Measurements from ENCODE around the gene SLCO2A1.

SLCO2A1 gene

DNA sequence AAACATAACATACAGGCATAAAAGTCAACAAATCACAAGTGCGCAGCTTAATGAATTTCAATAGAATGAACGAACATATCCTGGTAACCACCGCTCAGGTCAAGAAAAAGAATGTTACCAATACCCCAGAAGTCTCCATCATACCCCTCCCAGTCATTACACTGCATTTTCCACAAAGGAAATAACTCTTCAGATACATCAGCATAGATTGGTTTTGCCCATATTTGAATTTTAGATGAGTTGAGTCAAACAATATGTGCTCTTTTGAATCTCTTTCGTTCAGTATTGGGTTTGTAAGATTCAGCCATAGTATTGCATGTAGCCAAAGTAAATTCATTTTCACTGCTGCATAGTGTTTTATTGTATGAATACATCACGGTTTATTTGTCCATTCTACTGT, 127.9 kb downstream of the SLCO2A1 start (continued):
- TF ChIP-seq, protein P1, sequence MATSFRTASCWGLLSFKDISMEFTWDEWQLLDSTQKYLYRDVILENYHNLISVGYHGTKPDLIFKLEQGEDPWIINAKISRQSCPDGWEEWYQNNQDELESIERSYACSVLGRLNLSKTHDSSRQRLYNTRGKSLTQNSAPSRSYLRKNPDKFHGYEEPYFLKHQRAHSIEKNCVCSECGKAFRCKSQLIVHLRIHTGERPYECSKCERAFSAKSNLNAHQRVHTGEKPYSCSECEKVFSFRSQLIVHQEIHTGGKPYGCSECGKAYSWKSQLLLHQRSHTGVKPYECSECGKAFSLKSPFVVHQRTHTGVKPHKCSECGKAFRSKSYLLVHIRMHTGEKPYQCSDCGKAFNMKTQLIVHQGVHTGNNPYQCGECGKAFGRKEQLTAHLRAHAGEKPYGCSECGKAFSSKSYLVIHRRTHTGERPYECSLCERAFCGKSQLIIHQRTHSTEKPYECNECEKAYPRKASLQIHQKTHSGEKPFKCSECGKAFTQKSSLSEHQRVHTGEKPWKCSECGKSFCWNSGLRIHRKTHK (tag by site-specific recombination; IDR thresholded peaks at IDR 0.05) = no peak
- no peak for TF ChIP-seq ZNF473 (tag by site-specific recombination; IDR thresholded peaks at IDR 0.05)
- no peak for TF ChIP-seq ZNF133 (tag by site-specific recombination; IDR thresholded peaks at IDR 0.05)
- no peak for TF ChIP-seq ZNF248 (tag by site-specific recombination; IDR thresholded peaks at IDR 0.05)
- TF ChIP-seq ZNF610 (tag by site-specific recombination; IDR thresholded peaks at IDR 0.05; ENCODE audit: borderline replicate concordance) = no peak
- no peak for TF ChIP-seq ZNF266 (tag by site-specific recombination; IDR thresholded peaks at IDR 0.05; ENCODE audit: low read depth)
- no peak for TF ChIP-seq ZNF175 (tag by site-specific recombination; IDR thresholded peaks at IDR 0.05)
- TF ChIP-seq HOXD13 (CRISPR knock-in tag; IDR thresholded peaks at IDR 0.05; ENCODE audit: borderline replicate concordance) = no peak
- TF ChIP-seq HOXA7 (CRISPR knock-in tag; IDR thresholded peaks at IDR 0.05; ENCODE audit: borderline replicate concordance) = no peak
- no peak for TF ChIP-seq ZNF433 (tag by site-specific recombination; IDR thresholded peaks at IDR 0.05; ENCODE audit: low read depth)

DNA sequence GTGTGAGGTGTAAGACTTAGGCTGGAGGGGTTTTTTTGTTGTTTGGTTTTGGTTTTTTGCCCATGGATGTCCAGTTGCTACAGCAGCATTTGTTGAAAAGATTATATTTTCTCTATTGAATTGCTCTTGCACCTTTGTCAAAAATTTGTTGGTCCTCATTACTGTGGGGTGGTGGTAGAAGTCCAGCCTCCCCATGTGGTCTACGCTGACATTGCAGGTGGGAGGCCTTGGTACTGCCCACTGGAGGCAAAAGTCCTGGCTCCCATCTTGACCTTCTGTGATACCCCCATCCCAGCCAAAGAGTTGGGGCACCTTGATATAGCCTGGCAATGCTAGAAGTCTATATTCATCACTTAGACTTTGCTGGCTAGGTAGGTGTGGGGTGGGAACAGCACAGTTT, 128.6 kb downstream of the SLCO2A1 start:
- Histone ChIP-seq H3K9me3 (ENCODE audit: control insufficient read depth, insufficient read depth, low read depth, low read length) (no peaks in the 10 kb centered on the region), H3K36me3 (ENCODE audit: control insufficient read depth in 2 of 2, insufficient read depth in 1 of 2, low read length in 2 of 2) (no peaks in the 10 kb centered on the region), H3K27ac (ENCODE audit: extremely low read depth, low read depth, low read length) (no peak overlapping the region), H3K4me1 (ENCODE audit: control insufficient read depth, insufficient read depth, low read length) (no peaks in the 10 kb centered on the region), H3K4me3 (ENCODE audit: low read depth, low read length) (no peak overlapping the region)
- POLR2A ChIA-PET = no interaction called here
- TF ChIP-seq TCF7L2 (IDR thresholded peaks at IDR 0.05; ENCODE audit: borderline replicate concordance, low read depth, low read length) (no peak), ZNF629 (tag by site-specific recombination; IDR thresholded peaks at IDR 0.05) (no peak), GLIS2 (tag by site-specific recombination; IDR thresholded peaks at IDR 0.05) (no peak), ZNF350 (tag by site-specific recombination; IDR thresholded peaks at IDR 0.05) (no peak), ZNF571 (tag by site-specific recombination; IDR thresholded peaks at IDR 0.05) (no peak), ZNF768 (tag by site-specific recombination; IDR thresholded peaks at IDR 0.05) (no peak), IKZF3 (tag by site-specific recombination; IDR thresholded peaks at IDR 0.05) (no peak), ZNF394 (tag by site-specific recombination; IDR thresholded peaks at IDR 0.05; ENCODE audit: borderline replicate concordance) (no peak), ZBTB20 (tag by site-specific recombination; IDR thresholded peaks at IDR 0.05) (no peak), ZNF777 (tag by site-specific recombination; IDR thresholded peaks at IDR 0.05; ENCODE audit: borderline replicate concordance) (no peak)
- TF ChIP-seq, protein P2, sequence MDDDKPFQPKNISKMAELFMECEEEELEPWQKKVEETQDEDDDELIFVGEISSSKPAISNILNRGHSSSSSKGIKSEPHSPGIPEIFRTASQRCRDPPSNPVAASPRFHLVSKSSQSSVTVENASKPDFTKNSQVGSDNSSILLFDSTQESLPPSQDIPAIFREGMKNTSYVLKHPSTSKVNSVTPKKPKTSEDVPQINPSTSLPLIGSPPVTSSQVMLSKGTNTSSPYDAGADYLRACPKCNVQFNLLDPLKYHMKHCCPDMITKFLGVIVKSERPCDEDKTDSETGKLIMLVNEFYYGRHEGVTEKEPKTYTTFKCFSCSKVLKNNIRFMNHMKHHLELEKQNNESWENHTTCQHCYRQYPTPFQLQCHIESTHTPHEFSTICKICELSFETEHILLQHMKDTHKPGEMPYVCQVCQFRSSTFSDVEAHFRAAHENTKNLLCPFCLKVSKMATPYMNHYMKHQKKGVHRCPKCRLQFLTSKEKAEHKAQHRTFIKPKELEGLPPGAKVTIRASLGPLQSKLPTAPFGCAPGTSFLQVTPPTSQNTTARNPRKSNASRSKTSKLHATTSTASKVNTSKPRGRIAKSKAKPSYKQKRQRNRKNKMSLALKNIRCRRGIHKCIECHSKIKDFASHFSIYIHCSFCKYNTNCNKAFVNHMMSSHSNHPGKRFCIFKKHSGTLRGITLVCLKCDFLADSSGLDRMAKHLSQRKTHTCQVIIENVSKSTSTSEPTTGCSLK (tag by site-specific recombination; IDR thresholded peaks at IDR 0.05) = no peak
- TF ChIP-seq, protein P3, sequence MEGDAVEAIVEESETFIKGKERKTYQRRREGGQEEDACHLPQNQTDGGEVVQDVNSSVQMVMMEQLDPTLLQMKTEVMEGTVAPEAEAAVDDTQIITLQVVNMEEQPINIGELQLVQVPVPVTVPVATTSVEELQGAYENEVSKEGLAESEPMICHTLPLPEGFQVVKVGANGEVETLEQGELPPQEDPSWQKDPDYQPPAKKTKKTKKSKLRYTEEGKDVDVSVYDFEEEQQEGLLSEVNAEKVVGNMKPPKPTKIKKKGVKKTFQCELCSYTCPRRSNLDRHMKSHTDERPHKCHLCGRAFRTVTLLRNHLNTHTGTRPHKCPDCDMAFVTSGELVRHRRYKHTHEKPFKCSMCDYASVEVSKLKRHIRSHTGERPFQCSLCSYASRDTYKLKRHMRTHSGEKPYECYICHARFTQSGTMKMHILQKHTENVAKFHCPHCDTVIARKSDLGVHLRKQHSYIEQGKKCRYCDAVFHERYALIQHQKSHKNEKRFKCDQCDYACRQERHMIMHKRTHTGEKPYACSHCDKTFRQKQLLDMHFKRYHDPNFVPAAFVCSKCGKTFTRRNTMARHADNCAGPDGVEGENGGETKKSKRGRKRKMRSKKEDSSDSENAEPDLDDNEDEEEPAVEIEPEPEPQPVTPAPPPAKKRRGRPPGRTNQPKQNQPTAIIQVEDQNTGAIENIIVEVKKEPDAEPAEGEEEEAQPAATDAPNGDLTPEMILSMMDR (tag by site-specific recombination; IDR thresholded peaks at IDR 0.05) = no peak
- TF ChIP-seq, protein P4, sequence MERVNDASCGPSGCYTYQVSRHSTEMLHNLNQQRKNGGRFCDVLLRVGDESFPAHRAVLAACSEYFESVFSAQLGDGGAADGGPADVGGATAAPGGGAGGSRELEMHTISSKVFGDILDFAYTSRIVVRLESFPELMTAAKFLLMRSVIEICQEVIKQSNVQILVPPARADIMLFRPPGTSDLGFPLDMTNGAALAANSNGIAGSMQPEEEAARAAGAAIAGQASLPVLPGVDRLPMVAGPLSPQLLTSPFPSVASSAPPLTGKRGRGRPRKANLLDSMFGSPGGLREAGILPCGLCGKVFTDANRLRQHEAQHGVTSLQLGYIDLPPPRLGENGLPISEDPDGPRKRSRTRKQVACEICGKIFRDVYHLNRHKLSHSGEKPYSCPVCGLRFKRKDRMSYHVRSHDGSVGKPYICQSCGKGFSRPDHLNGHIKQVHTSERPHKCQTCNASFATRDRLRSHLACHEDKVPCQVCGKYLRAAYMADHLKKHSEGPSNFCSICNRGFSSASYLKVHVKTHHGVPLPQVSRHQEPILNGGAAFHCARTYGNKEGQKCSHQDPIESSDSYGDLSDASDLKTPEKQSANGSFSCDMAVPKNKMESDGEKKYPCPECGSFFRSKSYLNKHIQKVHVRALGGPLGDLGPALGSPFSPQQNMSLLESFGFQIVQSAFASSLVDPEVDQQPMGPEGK (tag by site-specific recombination; IDR thresholded peaks at IDR 0.05) = no peak
- CTCF ChIA-PET = interaction anchor here (0.8 to 1.0 kb wide), 2 partner anchors 9 to 1174 kb away, joined by 4 to 5 read pairs; no protein-coding TSS in a partner anchor
